Osteocyte (in vitro differentiated cells): ENCODE results near the gene MBD3. TPM values are rescaled to one million over a fixed set of nuclear protein-coding genes. Genes with fewer than 3 reads are reported as not detected.

Source experiments
- DNase-seq: peaks from one replicate; pipeline ENCODE4 v3.0.0; 2021; ENCODE audit warnings: mixed read lengths; ENCODE audit not compliant: unreplicated experiment; ENCODE audit errors: extremely low spot score
- H3K27ac Mint-ChIP-seq: one replicate; pipeline ENCODE4 v1.8.0; 2021; ENCODE audit warnings: mild to moderate bottlenecking, mixed read lengths; ENCODE audit not compliant: unreplicated experiment
- H3K27me3 Mint-ChIP-seq: one replicate; pipeline ENCODE4 v1.8.0; 2021; ENCODE audit warnings: mixed read lengths; ENCODE audit not compliant: unreplicated experiment
- H3K36me3 Mint-ChIP-seq: one replicate; pipeline ENCODE4 v1.8.0; 2021; ENCODE audit warnings: mixed read lengths; ENCODE audit not compliant: unreplicated experiment
- H3K4me1 Mint-ChIP-seq: one replicate; pipeline ENCODE4 v1.8.0; 2021; ENCODE audit warnings: mixed read lengths; ENCODE audit not compliant: unreplicated experiment
- H3K4me3 Mint-ChIP-seq: one replicate; pipeline ENCODE4 v1.8.0; 2021; ENCODE audit warnings: mild to moderate bottlenecking, moderate library complexity, mixed read lengths; ENCODE audit not compliant: unreplicated experiment
- H3K9me3 Mint-ChIP-seq: one replicate; pipeline ENCODE4 v1.8.0; 2021; ENCODE audit warnings: mixed read lengths; ENCODE audit not compliant: unreplicated experiment
- CTCF ChIP-seq: fragments of 200-600 bp; sonication (generic); IDR thresholded peaks from 2 replicates; pipeline ENCODE4 v1.5.0; 2021; ENCODE audit warnings: antibody characterized with exemption, mild to moderate bottlenecking, moderate library complexity
- total RNA-seq: library from RNA; stranded (reverse); gene quantifications from 2 replicates; pipeline ENCODE4 v1.2.1, GENCODE V29; 2021

MBD3 gene
- total RNA-seq, 1 donor from 2014 or later: 101 TPM

GRCh38 chr19:1567116-1567847, 25.4 kb downstream of the MBD3 start:
- Mint-ChIP-seq H3K27me3 (peaks cover 4% of the 10 kb centered on the region), H3K36me3 (peaks cover 3% of the 10 kb centered on the region), H3K27ac (peak overlapping the region; percentile 68), H3K4me3 (peak overlapping the region; percentile 70), H3K4me1 (peaks cover 22% of the 10 kb centered on the region), H3K9me3 (no peaks in the 10 kb centered on the region)
- DNase-seq: no peak
- TF ChIP-seq CTCF: no peak

GRCh38 chr19:1566392-1567115, 26.1 kb downstream of the MBD3 start:
- Mint-ChIP-seq H3K4me3 (peak overlapping the region; percentile 70), H3K9me3 (no peaks in the 10 kb centered on the region), H3K27ac (peak overlapping the region; percentile 68), H3K4me1 (peaks cover 22% of the 10 kb centered on the region), H3K36me3 (peaks cover 3% of the 10 kb centered on the region), H3K27me3 (peaks cover 4% of the 10 kb centered on the region)
- peak; percentile 91 for DNase-seq
- no peak for TF ChIP-seq CTCF

- Mint-ChIP-seq H3K27ac (no peak overlapping the region), H3K27me3 (no peaks in the 10 kb centered on the region), H3K4me3 (no peak overlapping the region), H3K36me3 (peaks cover 3% of the 10 kb centered on the region), H3K9me3 (no peaks in the 10 kb centered on the region), H3K4me1 (peaks cover 19% of the 10 kb centered on the region)
- no peak for DNase-seq
- no peak for TF ChIP-seq CTCF
Observed at GRCh38 chr19:1563251-1563650, 29.4 kb downstream of the MBD3 start.

GRCh38 chr19:1561236-1561842, 31.3 kb downstream of the MBD3 start:
- no peak overlapping the region for H3K27ac Mint-ChIP-seq
- no peak overlapping the region for H3K4me3 Mint-ChIP-seq
- H3K36me3 Mint-ChIP-seq: peaks cover 4% of the 10 kb centered on the region
- no peak for TF ChIP-seq CTCF
- no peaks in the 10 kb centered on the region for H3K27me3 Mint-ChIP-seq
- no peaks in the 10 kb centered on the region for H3K9me3 Mint-ChIP-seq
- DNase-seq: no peak
- peaks cover 19% of the 10 kb centered on the region for H3K4me1 Mint-ChIP-seq
